GM20431 (cell line): ENCODE results near the gene ABCA8.
"Not testable (repeated sequence)": the region's sequence is repeated elsewhere in the genome, so short reads cannot be mapped to it uniquely, and the experiment has no call there.

Source experiments
- in situ Hi-C: fragments of 300-500 bp; cut with MseI, MboI; formaldehyde crosslinking; loops from one replicate; pipeline ENCODE4 v1.15.0; 2020; ENCODE audit warnings: low sequenced_read_pairs; ENCODE audit not compliant: unreplicated experiment

ABCA8 gene

GRCh38 chr17:68955181-68955841 is at the start of gene ABCA8:
Gene ABCA8, minus strand, starts transcription at chr17:68955392. Its CDS starts 13,358 bp downstream, at chr17:68942034.
- in situ Hi-C loops = no loop called here

- in situ Hi-C loops = not testable (repeated sequence)
Observed at GRCh38 chr17:69004759-69005158, 49.6 kb upstream of the ABCA8 start.

GRCh38 chr17:68999743-69000142 is 44.6 kb upstream of the ABCA8 start:
- in situ Hi-C loops = not testable (repeated sequence)

GRCh38 chr17:68993112-68993511 is 37.9 kb upstream of the ABCA8 start:
- in situ Hi-C loops = no loop called here

GRCh38 chr17:68987966-68988365 is 32.8 kb upstream of the ABCA8 start:
- in situ Hi-C loops = no loop called here

- in situ Hi-C loops = no loop called here
Observed at GRCh38 chr17:68981288-68981687, 26.1 kb upstream of the ABCA8 start.

GRCh38 chr17:68973098-68973846 is 18.1 kb upstream of the ABCA8 start:
- in situ Hi-C loops = no loop called here

- in situ Hi-C loops = no loop called here
Observed at GRCh38 chr17:68972119-68972704, 17.0 kb upstream of the ABCA8 start.

GRCh38 chr17:68969101-68969500 is 13.9 kb upstream of the ABCA8 start:
- in situ Hi-C loops = no loop called here

GRCh38 chr17:68963958-68964357 is 8.8 kb upstream of the ABCA8 start:
- in situ Hi-C loops = no loop called here

GRCh38 chr17:68961214-68961882 is 6.2 kb upstream of the ABCA8 start:
- in situ Hi-C loops = no loop called here

GRCh38 chr17:68959117-68959516 is 3.9 kb upstream of the ABCA8 start:
- in situ Hi-C loops = not testable (repeated sequence)

GRCh38 chr17:68957944-68958343 is 2.8 kb upstream of the ABCA8 start:
- in situ Hi-C loops = no loop called here

- in situ Hi-C loops = no loop called here
Observed at GRCh38 chr17:68954146-68954896, 871 bp downstream of the ABCA8 start.

GRCh38 chr17:68953340-68953997 is 1.7 kb downstream of the ABCA8 start:
- in situ Hi-C loops = no loop called here

GRCh38 chr17:68950725-68951124 is 4.5 kb downstream of the ABCA8 start:
- in situ Hi-C loops = no loop called here

- in situ Hi-C loops = not testable (repeated sequence)
Observed at GRCh38 chr17:68947868-68948267, 7.3 kb downstream of the ABCA8 start.

GRCh38 chr17:68944435-68945035 is 10.7 kb downstream of the ABCA8 start:
- in situ Hi-C loops = no loop called here

GRCh38 chr17:68943812-68944182 is 11.4 kb downstream of the ABCA8 start:
- in situ Hi-C loops = not testable (repeated sequence)
